ENCODE data around the gene MALT1. TPM values are rescaled to one million over a fixed set of nuclear protein-coding genes. Genes with fewer than 3 reads are reported as not detected.

MALT1 gene
- total and polyA plus RNA-seq, 9 of the 15 experiments (the other 6 are each of a cell fraction or from before 2014, with no cell fraction given) = 0.14 to 1.6 (median 0.32) TPM

DNA sequence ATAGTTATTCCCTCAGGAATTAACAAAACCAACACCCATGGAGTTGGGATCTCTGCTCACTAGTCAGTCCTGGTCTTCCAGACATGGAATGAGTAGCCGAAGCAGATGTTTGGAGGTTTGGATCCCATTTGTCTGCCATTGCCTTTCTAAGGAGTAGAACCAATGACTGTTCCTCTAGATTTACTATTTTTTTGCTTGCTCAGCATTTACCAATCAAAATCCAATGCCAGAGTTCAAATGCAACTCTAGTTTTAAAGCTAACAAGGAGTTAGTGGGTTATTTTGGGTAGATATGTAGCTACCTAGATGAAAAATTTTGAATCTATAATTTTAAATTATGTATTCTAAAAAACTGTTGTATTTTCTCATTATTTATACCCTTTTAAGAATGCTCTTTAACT, 62.6 kb downstream of the MALT1 start:
- Histone ChIP-seq H3K4me1 (replicated peaks in 1 of 2; ENCODE audit: control insufficient read depth in 2 of 2, insufficient read depth in 2 of 2, low read length in 2 of 2) (no peaks in the 10 kb centered on the region), H3K9ac (ENCODE audit: insufficient read depth in 1 of 2, low read depth in 2 of 2, low read length in 2 of 2) (no peak overlapping the region), H3K4me3 (no peak overlapping the region), H3K4me2 (ENCODE audit: insufficient read depth, low read length) (no peak overlapping the region), H4K20me1 (replicated peaks; ENCODE audit: control insufficient read depth, insufficient read depth, low read length) (no peaks in the 10 kb centered on the region), H3K79me2 (ENCODE audit: control insufficient read depth, insufficient read depth, low read length) (no peaks in the 10 kb centered on the region), H3K9me3 (replicated peaks; ENCODE audit: control insufficient read depth, insufficient read depth, low read depth, low read length) (no peaks in the 10 kb centered on the region), H2AFZ (ENCODE audit: low read depth, low read length) (no peak overlapping the region), H3K27me3 (ENCODE audit: control insufficient read depth in 2 of 2, insufficient read depth in 2 of 2, low read length in 2 of 2) (no peaks in the 10 kb centered on the region), H3K36me3 (ENCODE audit: control insufficient read depth, insufficient read depth, low read length) (no peaks in the 10 kb centered on the region), H3K9me1 (ENCODE audit: control insufficient read depth, insufficient read depth, low read length) (no peaks in the 10 kb centered on the region), H3K27ac (ENCODE audit: extremely low read depth, low read depth, low read length) (no peak overlapping the region)
- WGBS (ENCODE audit: insufficient coverage, low coverage, missing lambda C conversion rate) = 8% methylated on average over 1 of the region's 1 CpG
- in situ Hi-C loops (cut with MboI) (no loop called here), intact Hi-C loops (cut with micrococcal nuclease) (no loop called here)
- no TSS peak for BruUV-seq (replicated peaks)
- ATAC-seq = no peak
- ChIA-PET POLR2A (no interaction called here), CTCF (ENCODE audit: low intra/inter-chr PET ratio) (no interaction called here)
- TF ChIP-seq MAFF (IDR thresholded peaks at IDR 0.05; ENCODE audit: low read length) (peak; percentile 92), MAFK (IDR thresholded peaks at IDR 0.05; ENCODE audit: low read length) (peak; percentile 94), ESRRB (CRISPR knock-in tag; IDR thresholded peaks at IDR 0.05; ENCODE audit: borderline replicate concordance) (no peak), ZNF316 (IDR thresholded peaks at IDR 0.05) (peak; percentile 90), MAFG (tag; conservative IDR thresholded peaks at IDR 0.05) (peak; percentile 82), C11orf30 (IDR thresholded peaks at IDR 0.05; ENCODE audit: low read depth) (peak; percentile 81)
- TF ChIP-seq, protein P1, sequence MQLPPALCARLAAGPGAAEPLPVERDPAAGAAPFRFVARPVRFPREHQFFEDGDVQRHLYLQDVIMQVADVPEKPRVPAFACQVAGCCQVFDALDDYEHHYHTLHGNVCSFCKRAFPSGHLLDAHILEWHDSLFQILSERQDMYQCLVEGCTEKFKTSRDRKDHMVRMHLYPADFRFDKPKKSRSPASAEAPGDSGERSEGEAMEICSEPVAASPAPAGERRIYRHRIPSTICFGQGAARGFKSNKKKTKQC (CRISPR knock-in tag; IDR thresholded peaks at IDR 0.05) = no peak
- no peak for DNase-seq (ENCODE audit: extremely low read depth in 1 of 4, low spot score in 3 of 4)
- FAIRE-seq = no peak

- WGBS (ENCODE audit: insufficient coverage, low coverage, missing lambda C conversion rate) = 0% methylated on average over 3 of the region's 3 CpGs
- no peaks in the 10 kb centered on the region for H3K36me3 ChIP-seq (ENCODE audit: control insufficient read depth, insufficient read depth, low read length)
- TF ChIP-seq, protein P2, sequence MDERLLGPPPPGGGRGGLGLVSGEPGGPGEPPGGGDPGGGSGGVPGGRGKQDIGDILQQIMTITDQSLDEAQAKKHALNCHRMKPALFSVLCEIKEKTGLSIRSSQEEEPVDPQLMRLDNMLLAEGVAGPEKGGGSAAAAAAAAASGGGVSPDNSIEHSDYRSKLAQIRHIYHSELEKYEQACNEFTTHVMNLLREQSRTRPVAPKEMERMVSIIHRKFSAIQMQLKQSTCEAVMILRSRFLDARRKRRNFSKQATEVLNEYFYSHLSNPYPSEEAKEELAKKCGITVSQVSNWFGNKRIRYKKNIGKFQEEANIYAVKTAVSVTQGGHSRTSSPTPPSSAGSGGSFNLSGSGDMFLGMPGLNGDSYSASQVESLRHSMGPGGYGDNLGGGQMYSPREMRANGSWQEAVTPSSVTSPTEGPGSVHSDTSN (CRISPR knock-in tag; IDR thresholded peaks at IDR 0.05; ENCODE audit: low read depth) = no peak
- TF ChIP-seq, protein P2 (tag; conservative IDR thresholded peaks at IDR 0.05; ENCODE audit: low read depth) = no peak
- TF ChIP-seq THRAP3 (IDR thresholded peaks at IDR 0.05; ENCODE audit: borderline replicate concordance) = no peak
These were observed 67.1 kb downstream of the MALT1 start for GRCh38 chr18:58738322-58738721.

More at GRCh38 chr18:58738322-58738721, 67.1 kb downstream of the MALT1 start:
- Histone ChIP-seq H2AFZ (ENCODE audit: low read depth, low read length) (no peak overlapping the region), H3K9ac (ENCODE audit: insufficient read depth in 1 of 2, low read depth in 2 of 2, low read length in 2 of 2) (no peak overlapping the region), H3K4me1 (replicated peaks in 1 of 2; ENCODE audit: control insufficient read depth in 2 of 2, insufficient read depth in 2 of 2, low read length in 2 of 2) (no peaks in the 10 kb centered on the region), H3K79me2 (ENCODE audit: control insufficient read depth, insufficient read depth, low read length) (no peaks in the 10 kb centered on the region), H3K4me3 (no peak overlapping the region), H3K27me3 (ENCODE audit: control insufficient read depth in 2 of 2, insufficient read depth in 2 of 2, low read length in 2 of 2) (no peaks in the 10 kb centered on the region), H4K20me1 (replicated peaks; ENCODE audit: control insufficient read depth, insufficient read depth, low read length) (no peaks in the 10 kb centered on the region), H3K4me2 (ENCODE audit: insufficient read depth, low read length) (no peak overlapping the region), H3K9me1 (ENCODE audit: control insufficient read depth, insufficient read depth, low read length) (no peaks in the 10 kb centered on the region), H3K27ac (ENCODE audit: extremely low read depth, low read depth, low read length) (no peak overlapping the region), H3K9me3 (replicated peaks; ENCODE audit: control insufficient read depth, insufficient read depth, low read depth, low read length) (no peaks in the 10 kb centered on the region)
- intact Hi-C loops (cut with micrococcal nuclease) = no loop called here
- ATAC-seq (no peak), FAIRE-seq (no peak), DNase-seq (ENCODE audit: extremely low read depth in 1 of 4, low spot score in 3 of 4) (no peak)
- POLR2A ChIA-PET = no interaction called here
- no TSS peak for BruUV-seq (replicated peaks)
- in situ Hi-C loops (cut with MboI) = no loop called here
- CTCF ChIA-PET (ENCODE audit: low intra/inter-chr PET ratio) = no interaction called here

Measured in K562 (cell line).